Measurements from ENCODE around the gene GTF3C4. TPM values are rescaled to one million over a fixed set of nuclear protein-coding genes. Genes with fewer than 3 reads are reported as not detected.
A peak's percentile ranks its signal among the peaks of the same experiment; 100 is the strongest.

The GTF3C4 gene
- total RNA-seq, 1 donor from 2014 or later, result 10.6 TPM

DNA sequence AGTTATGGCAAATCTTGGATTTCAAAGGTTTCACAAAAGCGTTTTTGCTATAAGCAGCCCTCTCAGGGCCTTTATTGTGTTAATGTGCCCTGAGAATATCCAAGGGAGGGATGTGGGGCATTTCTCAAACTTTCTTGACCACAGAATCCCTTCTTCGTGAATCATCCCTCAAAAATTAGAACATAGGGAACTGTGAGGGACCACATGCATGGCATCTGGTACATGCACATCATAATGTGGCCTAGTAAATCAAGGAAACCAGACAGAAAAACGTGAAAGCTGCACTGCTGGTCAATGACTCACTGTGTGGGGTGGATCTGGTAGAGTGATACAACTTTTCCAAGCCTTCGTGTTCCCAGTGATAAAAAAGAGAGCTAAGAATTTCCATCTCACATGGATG, 22.9 kb upstream of the GTF3C4 start:
- DNase-seq (ENCODE audit: low spot score), result peak; percentile 62

DNA sequence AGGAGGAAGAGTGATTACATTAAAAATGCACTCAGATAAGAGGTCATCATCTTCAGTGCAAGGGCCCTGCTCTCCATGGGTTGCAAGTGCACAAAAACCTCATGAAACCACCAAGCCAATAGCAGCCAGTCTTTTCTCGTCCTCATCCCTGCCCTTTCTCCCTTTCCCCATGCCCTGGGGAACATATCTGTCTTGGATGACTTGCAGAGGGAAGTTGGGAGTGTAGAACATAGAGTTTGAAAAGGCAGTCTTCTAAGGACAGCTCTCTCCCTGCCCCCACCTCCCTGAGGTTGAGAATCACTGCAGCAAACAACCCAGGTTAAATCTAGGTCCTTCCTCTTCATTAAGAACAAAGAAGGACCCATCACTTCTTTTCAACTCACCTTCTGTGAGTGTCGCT, 22.5 kb upstream of the GTF3C4 start:
- DNase-seq (ENCODE audit: low spot score), result no peak

DNA sequence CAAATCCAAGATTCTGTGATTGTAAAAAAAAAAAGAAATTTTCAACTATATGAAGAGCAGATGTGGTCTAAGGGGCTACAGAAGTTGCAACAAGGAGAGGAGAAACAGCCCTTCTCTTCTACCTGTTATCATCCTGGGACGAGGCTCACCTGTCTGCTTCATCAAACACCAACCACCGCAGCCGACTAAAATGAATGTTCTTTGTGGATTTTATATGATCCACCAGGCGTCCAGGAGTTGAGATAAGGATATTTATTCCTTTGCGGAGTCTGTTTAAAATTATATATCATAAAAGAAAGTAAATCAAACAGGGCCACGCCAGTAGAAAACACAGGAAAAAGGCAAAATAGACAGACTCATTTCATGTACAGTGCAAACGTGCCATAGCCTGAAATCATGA, 22.0 kb upstream of the GTF3C4 start:
- DNase-seq (ENCODE audit: low spot score), result no peak

DNA sequence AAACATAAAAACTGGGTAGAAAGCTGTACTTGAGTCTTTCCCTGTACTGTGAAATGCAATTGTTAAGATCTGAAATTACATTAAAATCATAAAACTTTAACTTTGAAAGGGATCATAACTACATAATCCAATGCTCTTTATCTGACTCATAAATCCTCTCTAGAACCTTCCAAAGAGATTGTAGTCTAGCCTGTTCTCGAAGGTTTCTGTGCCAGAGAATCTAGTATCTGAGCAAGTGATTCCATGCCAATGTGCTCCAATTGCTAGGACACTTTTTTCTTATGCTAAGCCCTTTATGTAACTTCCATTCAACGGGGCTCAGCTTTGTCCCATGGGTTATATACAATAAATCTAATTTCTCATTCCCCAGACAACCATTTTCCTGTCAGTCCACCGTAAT, 21.6 kb upstream of the GTF3C4 start:
- DNase-seq (ENCODE audit: low spot score), result no peak

DNA sequence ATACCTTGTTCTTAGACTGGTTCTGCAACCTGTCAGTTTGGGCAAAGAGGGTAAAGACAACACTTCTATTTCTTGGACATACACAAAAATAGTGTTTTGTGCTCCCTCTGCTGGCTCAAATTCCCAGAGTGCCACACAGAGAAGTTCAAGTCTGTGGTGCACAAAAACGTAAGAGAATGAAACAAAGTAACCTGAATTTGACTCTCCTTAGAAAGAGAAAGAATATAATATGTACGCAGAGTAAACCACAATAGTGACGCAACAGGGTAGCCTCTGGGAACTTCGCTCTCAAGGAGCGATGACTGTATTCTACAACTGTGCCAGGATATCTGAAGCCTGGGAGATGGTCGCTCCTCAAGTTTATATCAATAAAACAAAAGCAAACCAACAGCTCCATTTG, 19.0 kb upstream of the GTF3C4 start:
- peak; percentile 54 for DNase-seq (ENCODE audit: low spot score)

DNA sequence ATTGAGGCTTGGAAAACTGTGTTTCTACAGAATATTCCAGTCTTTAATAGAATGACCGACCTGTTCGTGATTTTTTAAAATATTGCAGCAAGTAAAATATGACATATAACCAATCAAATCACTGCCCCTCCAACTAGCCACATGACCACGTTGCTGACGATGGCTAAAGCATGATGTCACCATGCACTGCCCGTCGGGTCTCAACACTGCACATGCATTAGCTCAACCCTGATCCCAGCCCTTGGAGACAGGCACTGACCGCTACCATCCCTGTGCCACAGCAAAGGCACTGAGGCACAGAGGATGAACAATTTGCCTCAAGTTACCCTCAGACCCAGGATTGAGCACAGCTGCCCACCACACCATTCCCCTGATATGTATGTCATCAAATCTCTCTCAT, 14.0 kb upstream of the GTF3C4 start:
- DNase-seq (ENCODE audit: low spot score), result no peak

DNA sequence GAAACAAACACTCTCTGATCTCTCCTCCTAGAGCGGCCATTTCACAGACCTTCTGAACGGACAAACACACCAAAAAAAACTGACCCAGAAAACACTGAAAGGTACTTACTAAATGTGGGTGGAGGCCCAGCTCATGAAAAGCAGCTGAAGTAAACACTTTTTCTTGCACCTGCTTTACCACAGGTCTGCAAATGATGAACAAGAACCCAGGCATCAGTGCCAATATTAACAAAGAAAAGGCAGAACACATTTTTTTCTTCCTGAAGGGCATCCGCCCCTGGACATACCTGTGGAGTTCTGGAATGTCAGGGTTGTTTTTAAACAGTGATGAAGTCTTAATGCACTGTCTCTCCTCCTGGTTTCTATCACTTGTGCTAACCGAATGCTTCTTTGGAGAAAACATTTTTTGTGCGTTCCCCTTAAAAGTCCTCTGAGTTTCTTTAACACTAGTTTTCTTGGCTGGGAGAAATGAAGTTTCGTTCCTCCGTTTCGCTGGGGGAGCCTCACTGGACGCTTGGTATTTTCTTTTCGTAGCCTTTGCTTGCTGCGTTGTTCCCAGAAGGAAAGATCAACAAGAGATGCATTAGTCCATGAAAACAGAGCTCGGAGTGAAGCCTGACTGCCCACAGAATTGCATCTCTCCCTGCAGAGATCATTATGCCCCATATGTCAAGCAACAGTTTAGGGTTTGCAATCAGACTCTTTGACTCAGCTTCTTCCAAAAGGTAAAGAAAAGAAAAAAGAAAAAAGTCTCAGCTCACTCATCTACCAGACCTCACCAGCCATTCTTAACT, 7.9 kb upstream of the GTF3C4 start:
- no peak for DNase-seq (ENCODE audit: low spot score)

DNA sequence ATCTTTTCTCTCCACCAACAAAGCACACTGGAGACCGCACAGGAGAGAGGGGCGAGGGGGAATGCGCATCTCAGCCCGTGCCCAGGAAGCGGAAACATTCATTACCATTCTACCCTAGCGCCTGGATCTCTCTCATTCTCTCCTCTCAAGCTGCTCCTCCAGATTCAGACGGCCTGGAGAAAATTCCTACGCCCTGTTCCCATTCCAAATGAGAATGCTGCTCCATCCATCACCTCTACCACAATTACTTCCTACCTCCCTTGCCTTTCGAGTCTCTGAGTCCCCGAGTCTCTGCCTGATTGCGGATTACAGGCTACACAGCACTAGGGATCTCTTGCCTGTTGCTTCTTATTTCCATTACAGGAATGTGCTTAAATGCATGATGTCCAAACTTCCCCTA, 7.1 kb upstream of the GTF3C4 start:
- no peak for DNase-seq (ENCODE audit: low spot score)

DNA sequence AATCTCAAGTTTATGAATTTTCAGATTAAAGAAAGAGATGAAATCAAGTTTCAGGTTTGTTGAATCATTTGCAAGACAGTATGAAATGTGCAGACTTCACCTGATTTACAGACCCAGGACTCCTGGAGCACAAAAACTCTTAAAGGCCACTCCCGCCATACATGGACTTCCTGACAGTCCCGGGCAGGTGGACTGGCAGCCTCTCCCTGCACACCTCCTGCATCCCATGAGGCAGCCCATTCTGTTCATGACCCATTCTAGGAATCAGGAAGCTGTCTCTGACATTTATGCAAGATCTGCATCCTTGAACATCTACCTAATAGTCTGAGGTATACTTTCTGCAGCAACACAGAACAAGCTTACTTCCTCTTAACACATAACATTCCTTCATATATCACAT, 6.4 kb upstream of the GTF3C4 start:
- DNase-seq (ENCODE audit: low spot score), result no peak

DNA sequence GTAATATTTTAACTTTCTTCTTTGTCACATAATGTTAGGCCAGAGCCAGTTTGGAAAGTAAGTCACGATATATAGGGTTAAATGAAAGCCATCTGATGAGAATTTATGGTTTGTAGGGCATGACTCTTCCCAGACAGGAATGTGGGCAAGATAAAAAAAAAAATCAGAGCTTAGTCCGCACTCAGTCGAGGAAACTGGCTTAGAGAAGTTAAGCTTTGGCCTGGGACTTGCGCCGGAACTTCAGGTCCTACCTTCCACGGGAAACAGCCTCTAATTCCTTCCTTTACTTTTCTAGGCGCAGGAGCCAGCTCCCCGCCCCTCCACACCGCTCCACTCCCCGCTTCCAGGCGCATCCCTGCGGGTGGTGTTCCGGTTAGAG, 956 bp upstream of the GTF3C4 start:
- peak; percentile 76 for DNase-seq (ENCODE audit: low spot score)

DNA sequence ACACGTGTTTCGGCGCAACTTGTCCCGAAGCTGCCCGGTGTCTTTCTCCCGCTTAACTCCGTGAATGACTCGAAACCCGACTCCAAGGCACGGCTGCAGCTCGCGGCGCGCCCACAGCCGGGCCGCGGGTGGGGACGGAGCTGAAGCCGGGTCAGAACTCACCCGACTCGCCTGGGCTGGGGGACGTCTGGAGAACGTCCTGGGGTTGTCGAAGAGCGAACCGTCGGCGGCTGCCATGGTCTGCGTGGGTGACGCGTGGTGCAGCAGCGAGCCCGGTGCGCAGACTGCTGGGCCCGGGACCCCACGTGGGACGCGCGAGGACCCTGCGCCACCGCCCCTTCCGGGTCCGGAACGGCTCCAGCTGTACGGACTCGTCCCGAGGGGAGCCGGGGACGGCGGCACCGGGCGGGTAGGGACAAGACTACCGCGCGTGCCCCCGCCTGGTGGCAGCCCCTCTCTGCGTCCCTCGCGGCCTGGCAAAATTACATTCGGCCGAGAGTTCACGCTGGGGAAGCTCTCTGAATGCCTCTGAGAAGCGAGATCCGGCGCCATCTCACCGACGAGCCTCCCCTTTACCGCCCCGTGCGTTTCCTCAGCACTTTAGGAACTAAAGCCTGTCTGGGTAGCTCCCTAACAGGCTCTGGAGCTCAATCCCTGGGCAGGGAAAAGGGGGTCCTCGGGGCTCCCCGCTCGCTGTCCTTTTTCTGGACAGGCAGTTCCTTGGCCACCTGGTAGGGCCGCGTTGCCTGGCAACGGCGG, 387 bp upstream of the GTF3C4 start, which contains the start of gene DDX31:
DDX31 (minus strand) TSS at position 286 of the 759 bp plus-strand sequence; CDS start at position 237, 49 bp downstream.
- peak; percentile 87 for DNase-seq (ENCODE audit: low spot score)

DNA sequence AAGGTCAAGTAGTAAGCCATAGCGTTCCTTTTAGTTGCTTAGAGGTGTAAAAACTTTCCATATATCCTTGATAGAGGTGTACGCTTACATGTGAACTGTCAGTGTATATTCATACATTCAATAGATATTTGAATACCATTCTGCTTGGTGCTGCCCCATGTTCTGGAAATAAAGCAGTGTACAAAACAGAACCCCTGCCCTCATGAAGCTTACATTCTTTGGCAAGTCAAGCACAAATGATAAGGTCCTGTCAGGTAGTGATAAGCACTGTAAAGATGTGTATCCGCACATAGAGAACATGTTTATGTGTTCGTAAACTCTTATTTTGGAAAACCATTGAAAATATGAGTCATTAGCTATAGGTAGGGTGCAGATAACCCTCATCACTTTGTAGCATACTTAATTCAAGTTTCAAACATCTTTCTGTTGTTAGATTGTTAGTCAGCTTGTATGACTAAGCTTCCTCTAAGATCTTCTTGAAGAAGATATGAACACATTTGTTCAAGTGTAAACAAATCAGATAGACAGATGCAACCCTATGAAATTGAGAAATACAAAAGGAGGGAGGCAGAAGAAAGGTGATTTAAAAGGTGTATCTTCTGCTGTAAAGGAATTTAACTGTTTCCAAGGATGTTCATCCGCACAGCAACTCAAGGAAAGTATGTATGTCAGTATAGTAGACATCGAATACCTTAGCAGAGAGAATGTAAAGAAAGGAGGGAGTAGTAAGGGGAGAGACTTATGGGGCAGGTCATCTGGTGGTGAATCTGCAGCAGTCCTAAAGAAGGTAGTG, 1.6 kb downstream of the GTF3C4 start:
- no peak for DNase-seq (ENCODE audit: low spot score)

DNA sequence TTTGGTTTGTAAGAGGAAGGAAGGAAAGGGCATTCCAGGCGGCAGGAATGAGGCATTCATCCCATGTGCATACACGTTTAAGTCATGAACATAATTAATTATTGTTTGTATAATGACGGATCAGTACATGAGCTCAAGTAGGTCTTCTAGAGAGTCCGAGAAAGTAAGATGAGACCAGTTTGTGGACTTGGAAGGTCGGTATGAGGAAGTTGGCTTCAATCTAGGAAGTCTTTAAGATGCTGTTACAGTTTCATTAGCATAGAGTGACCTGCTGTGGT, 2.1 kb downstream of the GTF3C4 start:
- DNase-seq (ENCODE audit: low spot score), result no peak

DNA sequence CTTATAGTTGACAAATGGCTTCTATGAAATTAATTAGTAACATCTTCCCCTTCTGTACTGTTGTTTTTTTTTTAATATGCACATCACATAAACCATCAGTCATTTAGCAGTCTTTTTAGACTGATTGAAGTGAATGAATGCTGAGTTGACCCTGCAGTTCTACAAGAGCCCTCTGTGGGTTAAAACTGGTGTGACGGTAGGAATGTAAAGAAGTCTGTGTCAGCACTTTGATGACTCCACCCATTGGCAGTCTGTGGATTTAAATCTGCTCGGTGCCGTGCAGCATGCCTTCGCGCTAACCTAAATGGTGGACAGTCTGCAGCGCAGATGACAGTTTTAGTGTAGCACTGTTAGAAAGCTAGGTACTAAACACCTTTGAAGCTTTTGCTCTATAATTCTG, 3.1 kb downstream of the GTF3C4 start:
- DNase-seq (ENCODE audit: low spot score), result peak; percentile 70

DNA sequence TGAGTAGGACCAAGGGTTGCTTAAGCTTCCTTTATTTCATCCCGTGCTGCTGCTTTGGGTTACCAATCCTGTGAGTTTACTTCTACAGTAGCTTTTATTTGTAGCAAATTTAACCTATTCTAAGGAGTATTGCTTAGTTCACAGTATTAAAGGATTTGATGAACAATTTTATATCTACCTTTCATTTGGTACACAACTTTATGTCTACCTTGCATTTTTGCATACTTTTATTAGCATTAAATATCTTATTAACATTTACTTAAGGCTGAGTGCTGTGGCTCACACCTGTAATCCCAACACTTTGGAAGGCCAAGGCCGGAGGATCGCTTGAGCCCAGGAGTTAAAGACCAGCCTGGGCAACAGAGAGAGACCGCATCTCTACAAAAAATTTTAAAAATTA, 4.2 kb downstream of the GTF3C4 start:
- no peak for DNase-seq (ENCODE audit: low spot score)

DNA sequence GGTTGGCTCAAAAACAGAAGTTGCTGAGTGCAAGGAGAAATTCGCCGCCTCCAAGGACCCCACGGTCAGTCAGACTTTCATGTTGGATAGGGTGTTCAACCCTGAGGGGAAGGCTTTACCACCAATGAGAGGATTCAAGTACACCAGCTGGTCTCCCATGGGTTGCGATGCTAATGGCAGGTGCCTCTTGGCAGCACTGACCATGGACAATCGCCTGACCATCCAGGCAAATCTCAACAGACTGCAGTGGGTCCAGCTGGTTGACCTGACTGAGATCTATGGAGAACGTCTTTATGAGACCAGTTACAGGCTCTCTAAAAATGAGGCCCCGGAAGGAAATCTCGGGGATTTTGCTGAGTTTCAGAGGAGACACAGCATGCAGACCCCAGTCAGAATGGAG, 7.7 kb downstream of the GTF3C4 start:
- DNase-seq (ENCODE audit: low spot score), result no peak

DNA sequence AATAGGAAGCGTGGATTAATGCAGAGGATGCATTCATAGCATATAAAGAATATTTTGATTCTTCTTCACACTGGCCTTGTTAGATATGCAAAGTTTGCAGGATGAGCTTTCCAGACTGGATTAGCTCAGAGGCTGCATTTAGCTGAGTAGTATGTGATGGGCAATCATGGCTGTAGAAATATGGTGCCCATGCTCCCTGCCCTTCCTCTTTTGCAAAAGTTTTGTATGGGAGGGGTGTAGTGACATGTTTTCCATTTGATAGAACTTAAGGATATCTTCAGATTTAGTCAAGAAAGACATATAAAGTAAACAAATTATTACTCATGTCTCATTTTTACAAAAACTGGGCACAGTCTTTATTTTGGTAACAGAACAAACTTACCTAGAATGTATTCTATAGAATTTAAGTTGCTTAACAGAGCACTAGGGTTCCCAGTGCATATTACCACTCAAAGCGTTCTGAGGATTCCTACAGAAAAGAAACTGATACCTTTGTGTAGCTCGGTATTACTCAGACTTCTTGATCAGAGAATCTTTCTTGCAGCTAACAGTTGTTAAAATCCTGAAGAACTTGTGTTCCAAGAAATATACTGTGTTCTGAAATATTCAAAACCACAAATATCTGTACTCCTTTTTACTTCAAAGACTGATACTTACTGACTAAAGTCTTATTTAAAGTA, 9.8 kb downstream of the GTF3C4 start:
- no peak for DNase-seq (ENCODE audit: low spot score)

DNA sequence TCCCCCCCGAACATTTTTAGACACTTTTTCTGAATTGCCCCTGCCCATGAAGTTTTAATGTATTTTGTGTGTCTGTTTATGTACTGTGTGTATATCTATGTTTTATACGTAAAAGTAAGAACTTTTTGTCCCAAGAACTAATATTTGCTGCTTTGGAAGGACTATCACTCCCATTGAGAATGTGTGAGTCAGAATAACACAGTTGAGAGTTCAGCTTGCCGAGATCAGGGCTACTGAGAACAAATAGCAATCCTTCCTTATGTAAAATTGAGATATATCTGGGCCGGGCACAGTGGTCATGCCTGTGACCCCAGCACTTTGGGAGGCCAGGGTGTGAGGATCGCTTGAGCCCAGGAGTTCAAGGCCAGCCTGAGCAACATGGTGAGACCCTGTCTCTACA, 11.3 kb downstream of the GTF3C4 start:
- no peak for DNase-seq (ENCODE audit: low spot score)

DNA sequence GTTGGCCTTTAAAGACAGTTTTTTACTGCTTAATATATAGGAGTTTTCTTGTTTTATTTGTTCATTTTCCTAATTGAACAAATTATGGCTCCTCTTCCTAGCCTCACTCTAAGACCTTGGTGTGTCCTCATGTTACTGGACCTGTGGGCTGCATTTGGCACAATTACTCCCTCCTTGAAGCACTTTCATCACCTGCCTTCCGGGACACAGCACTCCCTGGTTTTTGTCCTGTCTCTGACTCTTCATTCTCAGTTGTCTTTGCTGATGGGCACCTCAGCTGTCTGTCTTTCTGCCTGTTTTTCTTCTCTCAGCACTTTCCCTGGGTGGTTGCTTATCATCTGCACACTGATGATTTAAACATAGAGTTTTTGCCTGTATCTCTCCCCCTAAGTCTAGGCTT, 13.6 kb downstream of the GTF3C4 start:
- no peak for DNase-seq (ENCODE audit: low spot score)

DNA sequence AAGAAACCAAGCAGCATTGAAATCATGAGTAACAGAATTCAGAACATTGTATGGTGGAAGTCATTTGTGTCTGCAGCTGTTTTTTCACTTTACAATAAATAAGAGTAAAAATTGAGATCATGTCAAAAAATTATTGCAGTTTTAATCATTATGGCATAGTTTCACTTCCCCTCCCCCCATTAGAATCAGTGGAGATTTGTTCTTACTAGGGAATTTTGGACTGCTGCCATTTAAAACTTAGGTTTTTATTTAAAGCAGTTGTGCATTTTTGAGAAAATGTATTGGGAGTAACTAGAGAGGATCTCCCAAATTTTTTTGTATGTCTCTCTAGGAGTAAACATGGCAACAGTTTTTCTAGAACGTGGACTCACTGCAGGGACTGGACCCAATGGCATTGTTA, 20.4 kb downstream of the GTF3C4 start:
- no peak for DNase-seq (ENCODE audit: low spot score)

DNA sequence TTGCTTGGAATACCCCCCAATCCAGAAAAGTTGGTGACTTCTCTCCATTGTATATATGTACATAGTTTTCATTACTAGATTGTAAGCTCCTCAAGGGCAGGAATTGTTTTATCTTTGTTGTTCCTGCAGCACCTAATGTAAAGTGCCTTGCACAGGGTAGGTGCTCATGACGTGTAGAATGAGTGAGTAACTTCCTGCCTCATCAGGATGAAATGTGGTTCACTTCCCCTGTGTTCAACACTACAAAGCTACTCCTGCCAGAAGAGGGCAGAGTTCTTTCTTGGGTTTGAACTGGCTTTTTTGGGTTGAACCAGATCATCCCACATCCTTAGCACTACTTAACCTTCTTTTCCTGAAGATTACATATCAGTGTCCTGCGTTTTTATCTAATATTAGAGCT, 23.9 kb downstream of the GTF3C4 start:
- DNase-seq (ENCODE audit: low spot score), result no peak

DNA sequence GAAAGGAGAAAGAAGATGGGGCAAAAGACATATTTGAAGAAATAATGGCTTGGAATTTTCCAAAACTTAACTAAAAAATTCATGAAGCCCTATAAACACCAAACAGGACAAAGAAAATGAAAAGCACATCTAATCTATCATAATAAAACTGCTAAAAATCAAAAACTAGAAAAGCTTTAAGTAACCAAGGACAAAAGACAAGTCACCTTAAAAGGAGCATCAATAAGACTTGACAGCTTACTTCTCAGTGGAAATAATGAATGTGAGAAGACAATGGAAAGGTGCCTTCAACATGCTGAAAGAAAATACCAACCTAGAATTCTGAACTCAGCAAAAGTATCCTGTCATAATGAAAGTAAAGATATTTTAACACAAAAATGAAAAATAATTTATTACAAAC, 27.0 kb downstream of the GTF3C4 start:
- DNase-seq (ENCODE audit: low spot score), result no peak
